Measurements from ENCODE around the gene ITM2A.

Gene ITM2A

DNA sequence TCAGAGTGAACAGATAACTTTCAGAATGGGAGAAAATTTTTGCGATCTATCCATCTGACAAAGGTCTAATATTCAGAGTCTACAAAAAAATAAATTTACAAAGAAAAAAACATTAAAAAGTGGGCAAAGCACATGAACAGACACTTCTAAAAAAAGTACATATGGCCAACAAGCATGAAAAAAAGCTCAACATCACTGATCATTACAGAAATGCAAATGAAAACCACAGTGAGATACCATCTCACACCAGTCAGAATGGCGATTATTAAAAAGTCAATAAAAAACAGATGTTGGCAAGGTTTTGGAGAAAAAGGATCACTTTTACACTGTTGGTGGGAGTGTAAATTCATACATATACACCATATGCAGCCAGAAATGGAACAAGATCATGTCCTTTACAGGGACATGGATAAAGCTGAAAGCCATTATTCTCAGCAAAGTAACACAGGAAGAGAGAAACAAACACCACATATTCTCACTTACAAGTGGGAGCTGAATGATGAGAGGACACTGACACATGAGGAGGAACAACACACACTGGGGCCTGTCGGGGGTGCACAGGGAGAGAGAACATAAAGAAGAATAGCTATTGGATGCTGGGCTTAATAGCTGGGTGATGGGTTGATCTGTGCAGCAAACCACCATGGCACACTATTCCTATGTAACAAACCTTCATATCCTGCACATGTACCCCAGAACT is 41.6 kb upstream of the ITM2A start:
- no peak for DNase-seq (ENCODE audit: low read depth)
- no peak for TF ChIP-seq CTCF (IDR thresholded peaks at IDR 0.05; ENCODE audit: insufficient read depth, low read depth, low read length, missing control alignments)
- H3K4me3 ChIP-seq (ENCODE audit: low read length), result no peak overlapping the region

GRCh38 chrX:79400623-79401022 is 33.5 kb upstream of the ITM2A start:
- DNase-seq (ENCODE audit: low read depth), result no peak
- no peak for TF ChIP-seq CTCF (IDR thresholded peaks at IDR 0.05; ENCODE audit: insufficient read depth, low read depth, low read length, missing control alignments)
- H3K4me3 ChIP-seq (ENCODE audit: low read length), result no peak overlapping the region

DNA sequence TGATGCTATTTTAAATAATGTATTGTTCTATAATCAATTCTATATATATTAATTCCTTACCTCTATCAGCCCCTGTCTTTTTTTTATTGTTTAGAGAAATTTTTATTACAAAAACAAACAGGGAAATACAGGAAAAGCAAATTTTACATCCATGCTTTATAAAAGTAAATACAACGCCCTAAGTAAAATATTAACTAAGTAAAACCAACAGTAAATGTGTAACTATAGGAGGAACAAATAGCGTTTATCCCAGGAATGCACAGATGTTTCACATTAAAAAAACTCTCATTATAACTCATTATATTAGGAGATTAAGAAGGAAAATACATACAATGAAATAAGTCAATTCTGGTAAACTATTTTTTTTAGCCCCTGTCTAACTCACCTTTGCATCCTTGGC is 8.2 kb upstream of the ITM2A start:
- no peak for TF ChIP-seq CTCF (IDR thresholded peaks at IDR 0.05; ENCODE audit: insufficient read depth, low read depth, low read length, missing control alignments)
- DNase-seq (ENCODE audit: low read depth), result no peak
- no peak overlapping the region for H3K4me3 ChIP-seq (ENCODE audit: low read length)

DNA sequence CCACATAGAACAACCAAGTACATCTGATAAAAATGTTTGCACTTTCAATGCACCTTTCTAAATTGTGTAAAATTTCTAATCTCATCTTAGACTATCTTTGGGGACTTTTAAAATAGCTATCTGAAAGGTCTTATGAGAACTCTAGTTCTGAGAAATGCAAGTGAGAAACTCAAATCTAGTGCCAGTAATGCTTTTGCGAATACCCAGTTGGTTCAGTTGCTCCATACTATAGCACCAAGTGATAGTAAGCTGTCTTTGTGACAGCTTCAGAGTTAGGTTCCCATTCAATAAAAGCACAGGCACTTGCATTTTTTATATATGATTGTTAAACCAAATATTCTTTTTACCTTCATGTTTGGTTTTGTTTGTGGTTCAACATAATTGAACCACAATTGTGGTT is 4.5 kb upstream of the ITM2A start:
- TF ChIP-seq CTCF (IDR thresholded peaks at IDR 0.05; ENCODE audit: insufficient read depth, low read depth, low read length, missing control alignments), result no peak
- H3K4me3 ChIP-seq (ENCODE audit: low read length), result no peak overlapping the region
- no peak for DNase-seq (ENCODE audit: low read depth)

GRCh38 chrX:79371101-79371500 is 4.0 kb upstream of the ITM2A start:
- TF ChIP-seq CTCF (IDR thresholded peaks at IDR 0.05; ENCODE audit: insufficient read depth, low read depth, low read length, missing control alignments), result no peak
- DNase-seq (ENCODE audit: low read depth), result no peak

GRCh38 chrX:79369871-79370270 is 2.7 kb upstream of the ITM2A start:
- TF ChIP-seq CTCF (IDR thresholded peaks at IDR 0.05; ENCODE audit: insufficient read depth, low read depth, low read length, missing control alignments), result no peak
- no peak overlapping the region for H3K4me3 ChIP-seq (ENCODE audit: low read length)
- peak; percentile 0 for DNase-seq (ENCODE audit: low read depth)

More at GRCh38 chrX:79371101-79371500, 4.0 kb upstream of the ITM2A start:
- H3K4me3 ChIP-seq (ENCODE audit: low read length), result no peak overlapping the region

GRCh38 chrX:79368441-79368840 is 1.3 kb upstream of the ITM2A start:
- DNase-seq (ENCODE audit: low read depth), result no peak
- no peak overlapping the region for H3K4me3 ChIP-seq (ENCODE audit: low read length)
- no peak for TF ChIP-seq CTCF (IDR thresholded peaks at IDR 0.05; ENCODE audit: insufficient read depth, low read depth, low read length, missing control alignments)

Data from epithelial cell of esophagus (primary cell).